CD4-positive, alpha-beta T cell treated with Interleukin-21 for 1 hour (primary cell): ENCODE data around the gene ASPSCR1.
"Not testable (repeated sequence)": the region's sequence is repeated elsewhere in the genome, so short reads cannot be mapped to it uniquely, and the experiment has no call there.

Experiments used
- DNase-seq: peaks from one replicate; pipeline ENCODE4 v3.0.0-alpha.2; 2020

Gene ASPSCR1

DNA sequence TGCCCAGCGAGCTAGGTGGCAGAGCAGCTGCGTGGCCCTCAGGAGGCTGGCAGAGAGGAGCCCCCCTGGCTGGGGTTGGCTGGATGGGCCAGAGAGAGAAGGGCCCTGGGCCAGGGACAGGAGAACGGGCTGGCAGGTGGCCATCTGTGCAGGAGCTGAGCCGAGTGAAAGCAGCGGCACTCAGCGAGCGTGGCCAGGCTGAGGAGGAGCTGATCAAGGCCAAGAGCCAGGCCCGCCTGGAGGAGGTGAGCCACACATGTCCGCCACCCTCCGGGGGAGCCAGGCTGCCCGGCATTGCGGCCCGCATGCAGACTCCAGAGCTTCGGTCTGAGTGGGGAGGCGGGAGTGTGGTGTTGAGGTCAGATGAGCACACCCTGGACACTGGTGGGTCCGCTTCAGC is 52.0 kb downstream of the ASPSCR1 start:
- no peak for DNase-seq

DNA sequence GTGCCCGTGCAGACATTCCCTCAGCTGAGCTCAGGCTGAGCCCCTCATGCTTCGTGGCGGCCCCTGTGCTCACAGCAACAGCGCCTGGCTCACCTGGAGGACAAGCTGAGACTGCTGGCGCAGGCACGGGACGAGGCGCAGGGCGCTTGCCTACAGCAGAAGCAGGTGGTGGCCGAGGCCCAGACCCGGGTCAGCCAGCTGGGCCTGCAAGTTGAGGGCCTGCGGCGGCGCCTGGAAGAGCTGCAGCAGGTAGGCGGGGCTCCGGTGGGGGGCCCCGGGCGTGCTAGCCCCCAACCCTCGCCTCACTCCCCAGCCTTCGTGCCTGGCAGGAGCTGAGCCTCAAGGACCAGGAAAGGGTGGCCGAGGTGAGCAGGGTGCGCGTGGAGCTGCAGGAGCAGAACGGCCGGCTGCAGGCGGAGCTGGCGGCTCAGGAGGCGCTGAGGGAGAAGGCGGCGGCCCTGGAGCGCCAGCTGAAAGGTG is 52.6 kb downstream of the ASPSCR1 start:
- no peak for DNase-seq

DNA sequence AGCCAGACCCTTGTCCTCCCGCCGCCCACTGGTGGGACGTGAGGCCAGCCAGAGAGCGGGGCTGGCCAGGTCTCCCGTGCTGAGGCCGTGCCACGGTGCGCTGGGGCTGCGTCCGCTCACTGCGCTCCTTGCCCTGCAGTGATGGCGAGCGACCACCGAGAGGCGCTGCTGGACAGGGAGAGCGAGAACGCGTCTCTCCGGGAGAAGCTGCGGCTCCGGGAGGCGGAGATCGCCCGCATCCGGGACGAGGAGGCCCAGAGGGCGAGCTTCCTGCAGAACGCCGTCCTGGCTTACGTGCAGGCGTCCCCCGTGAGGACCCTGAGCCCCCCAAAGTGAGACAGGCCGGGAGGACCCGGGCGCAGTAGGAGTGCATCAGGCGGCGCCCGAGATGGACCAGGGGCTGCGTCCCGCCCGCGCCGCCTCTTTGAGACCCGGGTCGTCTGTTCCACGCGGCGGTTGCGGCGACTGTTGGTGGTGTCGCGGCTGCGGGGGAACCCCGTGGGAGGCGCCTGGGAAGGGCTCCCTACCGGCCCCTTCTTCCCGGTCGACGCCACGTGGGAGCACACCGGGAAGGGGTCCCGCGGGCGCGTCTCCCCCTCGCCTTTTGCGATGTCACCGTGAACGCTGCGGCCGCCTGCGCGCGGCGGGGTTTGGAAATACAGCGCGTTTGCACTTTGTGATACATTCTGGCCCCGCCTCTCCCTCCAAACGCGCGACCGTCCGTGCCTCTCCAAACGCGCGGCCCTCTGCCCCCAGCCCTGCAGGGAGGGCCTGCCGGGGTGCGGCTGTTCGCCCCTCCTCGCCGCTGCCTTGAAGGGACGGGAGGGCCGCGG is 53.3 kb downstream of the ASPSCR1 start:
- DNase-seq, result peak; percentile 86

DNA sequence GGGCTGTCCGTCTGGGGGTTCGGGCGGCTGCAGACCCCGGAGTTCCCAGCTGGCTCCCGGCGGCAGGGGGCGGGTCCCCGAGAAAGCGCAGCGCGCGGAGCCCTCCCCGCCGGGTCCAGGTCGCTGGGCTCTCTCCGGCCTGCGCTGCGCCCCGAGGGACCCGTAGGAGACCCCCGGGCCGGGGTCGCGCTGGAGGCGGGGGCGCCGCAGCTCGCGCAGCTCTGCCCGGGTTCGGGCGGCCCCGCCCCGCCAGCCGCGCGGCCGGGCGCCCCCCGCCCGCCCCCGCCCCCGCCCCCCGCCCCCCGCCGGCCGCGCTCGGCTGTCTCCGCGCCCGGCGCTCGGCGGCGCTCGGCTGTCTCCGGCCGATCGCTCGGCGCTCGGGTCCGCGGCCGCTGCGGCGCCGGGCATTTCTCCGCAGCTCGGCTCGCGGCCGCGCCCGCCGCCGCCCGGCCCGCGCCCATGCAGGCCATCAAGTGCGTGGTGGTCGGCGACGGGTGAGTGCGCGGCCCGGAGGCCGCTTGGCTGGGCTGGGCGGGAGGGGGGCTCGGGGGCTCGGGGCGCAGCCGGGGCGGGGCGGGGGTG is 54.0 kb downstream of the ASPSCR1 start, which contains the start of gene RAC3:
Gene RAC3, plus strand, starts transcription at position 376 of the 582 bp plus-strand sequence. Its CDS starts 84 bp downstream, at position 460.
- DNase-seq, result no peak

DNA sequence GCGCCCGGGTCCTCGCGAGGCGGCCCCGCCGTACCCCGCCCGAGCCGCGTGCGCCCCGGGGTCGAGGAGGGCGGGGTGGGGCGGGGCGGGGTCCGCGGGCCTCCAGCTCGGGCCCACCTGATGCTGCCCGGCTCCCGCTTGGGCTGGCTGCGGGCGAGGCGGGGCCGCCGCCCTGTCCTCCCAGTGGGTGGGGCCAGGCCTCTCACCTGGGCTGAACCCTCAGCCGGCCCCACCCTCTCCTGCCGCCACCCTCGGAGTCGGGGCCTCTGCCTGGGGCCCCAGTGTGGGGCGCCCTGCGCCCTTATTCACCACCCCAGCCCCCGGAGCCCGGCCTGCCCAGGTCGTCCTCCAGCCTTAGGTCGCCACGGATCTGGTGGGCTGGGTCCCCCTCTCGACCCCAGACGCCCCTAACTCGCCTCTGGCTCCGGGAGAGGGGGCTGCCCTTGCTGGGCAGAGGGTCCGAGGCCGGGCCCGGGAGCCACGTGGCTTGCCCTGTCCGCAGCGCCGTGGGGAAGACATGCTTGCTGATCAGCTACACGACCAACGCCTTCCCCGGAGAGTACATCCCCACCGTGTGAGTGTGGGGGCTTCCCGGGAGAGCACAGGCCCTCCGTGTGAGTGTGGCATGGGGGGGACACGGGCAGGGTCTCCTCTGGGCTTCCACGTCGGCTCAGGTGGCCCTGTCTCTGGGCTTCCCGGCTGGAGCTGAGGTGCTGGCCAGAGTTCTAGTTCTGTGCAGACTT is 54.6 kb downstream of the ASPSCR1 start:
- peak; percentile 44 for DNase-seq

DNA sequence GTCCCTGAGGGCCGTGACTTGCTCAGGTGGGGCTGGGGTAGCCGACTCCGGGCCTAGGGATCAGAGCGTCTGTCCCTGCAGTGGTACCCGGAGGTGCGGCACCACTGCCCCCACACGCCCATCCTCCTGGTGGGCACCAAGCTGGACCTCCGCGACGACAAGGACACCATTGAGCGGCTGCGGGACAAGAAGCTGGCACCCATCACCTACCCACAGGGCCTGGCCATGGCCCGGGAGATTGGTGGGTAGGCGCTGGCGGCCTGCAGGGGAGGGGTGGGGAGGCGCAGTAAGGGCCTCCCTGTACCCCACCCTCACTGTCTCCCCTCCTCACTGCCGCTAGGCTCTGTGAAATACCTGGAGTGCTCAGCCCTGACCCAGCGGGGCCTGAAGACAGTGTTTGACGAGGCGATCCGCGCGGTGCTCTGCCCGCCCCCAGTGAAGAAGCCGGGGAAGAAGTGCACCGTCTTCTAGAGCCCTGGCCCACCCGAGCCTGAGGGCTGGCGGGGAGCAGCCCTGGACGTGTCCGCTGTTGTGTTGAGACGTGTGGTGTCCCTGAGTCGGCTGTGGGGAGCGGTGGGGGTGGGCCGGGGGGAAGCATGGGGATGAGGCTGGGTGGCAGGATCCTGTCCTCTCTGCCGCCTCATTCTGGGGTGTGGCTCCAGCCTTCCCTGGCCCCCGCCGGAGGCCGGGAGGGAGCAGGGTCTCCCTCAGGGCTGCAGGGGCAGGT is 56.1 kb downstream of the ASPSCR1 start:
- DNase-seq, result no peak

DNA sequence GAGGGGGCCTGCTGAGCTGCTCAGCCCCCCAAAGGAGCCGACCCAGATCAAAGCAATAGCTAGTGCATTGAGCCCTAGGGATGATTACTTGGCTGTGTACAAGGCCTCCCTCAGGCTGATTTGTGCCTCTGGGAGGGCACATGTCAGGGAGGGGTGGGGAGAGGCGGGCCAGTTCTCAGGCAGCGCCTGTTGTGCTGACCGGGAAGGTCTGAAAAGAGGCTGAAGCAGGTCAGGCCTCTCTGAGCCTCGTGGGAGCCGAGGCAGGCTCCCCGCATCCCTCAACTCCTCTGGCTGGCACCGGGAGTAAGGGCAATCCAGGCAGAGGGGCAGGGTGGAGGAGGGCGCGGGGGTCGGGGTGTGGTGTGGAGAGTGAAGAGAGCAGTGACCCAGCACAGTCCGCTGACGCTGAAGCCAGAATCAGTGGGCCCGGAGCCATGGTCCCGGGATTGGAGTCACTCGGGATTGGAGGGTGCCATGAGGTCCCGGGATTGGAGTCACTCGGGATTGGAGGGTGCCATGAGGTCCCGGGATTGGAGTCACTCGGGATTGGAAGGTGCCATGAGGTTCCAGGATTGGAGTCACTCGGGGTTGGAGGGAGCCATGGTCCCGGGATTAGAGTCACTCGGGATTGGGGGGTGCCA is 57.1 kb downstream of the ASPSCR1 start:
- DNase-seq, result no peak

DNA sequence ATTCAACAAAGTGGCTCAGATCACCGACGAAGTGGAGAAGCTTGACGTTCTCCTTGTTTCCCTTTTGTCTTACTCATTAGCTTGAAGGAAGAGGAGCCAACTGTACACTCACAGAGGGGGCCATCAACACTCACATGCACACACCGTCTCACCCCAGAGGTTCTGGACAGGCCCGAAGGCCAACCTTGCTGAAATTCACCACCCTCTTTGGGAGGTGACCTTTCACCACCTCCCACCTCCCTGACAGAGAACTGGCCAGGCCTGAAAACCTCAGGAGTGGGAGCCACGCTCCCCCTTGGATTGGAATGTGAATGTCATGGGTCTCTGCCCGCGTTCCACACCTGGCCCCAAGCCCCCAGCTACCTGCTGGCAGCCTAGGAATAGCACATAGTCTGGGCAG is 58.1 kb downstream of the ASPSCR1 start:
- DNase-seq, result no peak

DNA sequence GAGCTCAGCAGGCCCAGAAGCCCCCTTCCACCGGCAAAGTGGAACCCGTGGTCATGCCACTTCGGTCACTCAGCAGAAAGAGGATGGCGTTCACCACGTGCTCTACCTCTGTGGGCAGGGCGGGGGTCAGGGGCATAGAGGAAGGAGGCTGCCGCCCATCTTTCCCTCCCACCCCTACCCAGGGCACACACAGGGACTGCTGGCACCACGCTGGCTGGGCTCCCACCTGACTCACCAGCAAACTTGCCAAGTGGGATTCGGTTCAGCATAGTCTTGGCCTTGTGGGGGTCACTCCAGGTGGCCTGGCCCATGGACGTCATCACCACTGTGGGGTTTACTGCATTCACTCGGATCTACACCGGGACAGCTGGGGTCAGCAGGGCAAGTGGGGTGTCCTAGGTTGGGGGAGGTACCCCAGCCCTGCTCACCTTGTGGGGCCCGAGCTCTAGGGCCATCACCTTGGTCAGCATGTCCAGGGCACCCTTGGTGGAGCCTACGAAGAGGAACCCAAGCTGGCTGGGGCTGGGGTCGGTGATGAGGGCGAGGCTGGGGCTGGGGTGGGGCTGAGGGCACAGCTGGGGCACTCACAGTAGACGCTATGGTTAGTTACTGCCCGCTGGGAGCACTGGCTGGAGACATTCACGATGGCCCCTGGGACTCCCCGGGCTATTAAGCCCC is 58.7 kb downstream of the ASPSCR1 start:
- no peak for DNase-seq

DNA sequence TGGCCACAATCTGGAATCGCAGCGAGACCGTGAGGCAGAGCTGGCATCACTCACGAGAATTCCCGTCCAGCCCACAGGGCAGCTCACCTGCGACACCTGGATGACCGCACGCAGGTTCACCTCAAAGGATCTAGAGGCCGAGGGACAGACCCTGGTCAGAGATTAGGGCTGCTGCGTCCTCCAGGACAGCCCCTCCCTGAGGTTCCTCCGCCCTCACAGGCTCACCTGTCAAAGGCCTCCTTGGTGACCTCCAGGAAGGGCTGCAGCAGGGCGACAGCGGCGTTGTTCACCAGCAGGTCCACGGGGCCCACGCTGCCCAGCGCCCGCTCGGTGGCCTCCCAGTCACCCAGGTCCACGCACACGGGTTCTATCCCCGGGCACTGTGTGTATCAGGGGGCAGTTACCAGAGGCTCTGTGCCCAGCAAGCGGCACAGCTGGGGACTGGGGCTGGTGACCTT is 59.2 kb downstream of the ASPSCR1 start:
- no peak for DNase-seq

DNA sequence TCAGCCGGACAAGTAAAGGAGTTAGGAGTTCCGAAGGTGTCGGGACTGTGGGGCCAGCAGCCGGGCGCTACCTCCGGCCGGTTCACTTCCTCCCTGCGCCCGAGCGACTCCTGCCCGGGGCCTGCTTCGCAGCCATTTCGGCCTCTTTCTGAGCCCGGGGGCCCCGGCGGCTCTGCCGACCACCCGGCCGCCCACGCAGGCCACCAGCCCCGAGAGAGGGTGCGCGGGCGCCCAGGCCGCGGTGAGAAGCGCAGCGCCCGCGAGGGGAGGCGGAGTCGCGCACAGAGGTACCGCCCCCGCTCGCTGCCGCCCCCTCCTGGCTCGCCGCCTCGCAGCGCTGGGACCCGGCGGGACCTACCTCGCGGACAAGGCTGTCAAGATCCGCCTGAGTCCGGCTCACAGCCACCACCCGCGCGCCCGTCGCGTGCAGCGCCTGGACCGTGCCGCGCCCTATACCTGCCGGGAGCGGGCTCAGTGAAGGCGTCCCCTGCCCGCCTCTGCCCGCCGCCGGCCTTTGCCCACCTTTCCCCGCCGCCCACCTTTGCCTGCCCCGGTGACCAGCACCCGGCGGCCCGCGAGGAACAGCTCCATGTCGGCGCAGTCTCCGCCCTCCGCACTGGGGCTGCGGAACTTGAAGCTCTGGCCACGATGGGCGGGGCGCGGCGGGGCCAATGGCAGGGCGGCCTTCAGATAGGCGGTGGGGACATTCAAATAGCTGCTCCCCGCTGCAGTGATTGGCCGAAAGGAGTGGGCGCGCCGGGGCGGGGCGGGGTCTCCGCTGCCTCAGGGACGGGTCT is 59.9 kb downstream of the ASPSCR1 start, which contains the start of gene DCXR:
Gene DCXR, minus strand, starts transcription at position 606 of the 797 bp plus-strand sequence. Its CDS starts 15 bp downstream, at position 591.
- peak; percentile 96 for DNase-seq

DNA sequence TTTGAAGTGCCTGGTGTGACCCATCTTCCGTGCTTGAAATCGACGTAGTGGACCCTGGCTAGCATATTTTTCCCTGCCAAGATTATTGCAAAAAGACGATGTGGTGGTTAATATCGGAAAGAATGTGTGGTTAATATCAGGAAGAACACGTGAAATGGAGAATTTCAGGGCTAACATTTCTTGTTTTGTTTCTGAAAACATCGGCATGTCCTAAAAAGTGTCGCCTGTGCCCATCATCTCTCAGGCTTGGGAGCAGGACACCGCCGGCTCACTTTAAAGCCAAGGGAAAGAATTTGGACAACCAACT is 60.4 kb downstream of the ASPSCR1 start:
- DNase-seq, result no peak

DNA sequence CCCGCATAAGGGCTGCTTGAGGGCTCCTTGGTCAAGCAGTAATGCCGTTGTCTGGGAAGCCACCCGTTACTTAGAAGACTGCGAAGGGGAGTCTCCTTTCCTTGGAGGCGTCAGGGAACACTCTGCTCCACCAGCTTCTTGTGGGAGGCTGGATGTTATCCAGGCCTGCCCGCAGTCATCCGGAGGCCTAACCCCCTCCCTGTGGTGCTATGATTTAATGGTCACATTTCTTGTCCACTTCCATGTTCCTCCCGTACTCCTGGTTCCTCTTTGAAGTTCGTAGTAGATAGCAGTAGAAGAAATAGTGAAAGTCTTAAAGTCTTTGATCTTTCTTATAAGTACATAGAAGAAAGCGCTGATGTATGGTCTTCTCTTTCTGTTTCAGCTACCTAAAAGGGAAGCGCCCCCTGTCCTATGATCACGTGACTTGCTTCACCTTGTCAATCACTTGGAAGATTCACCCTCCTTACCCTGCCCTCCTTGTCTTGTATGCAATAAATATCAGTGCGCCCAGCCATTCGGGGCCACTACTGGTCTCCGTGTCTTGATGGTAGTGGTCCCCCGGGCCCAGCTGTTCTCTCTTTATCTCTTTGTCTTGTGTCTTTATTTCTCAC is 61.5 kb downstream of the ASPSCR1 start:
- not testable (repeated sequence) for DNase-seq

DNA sequence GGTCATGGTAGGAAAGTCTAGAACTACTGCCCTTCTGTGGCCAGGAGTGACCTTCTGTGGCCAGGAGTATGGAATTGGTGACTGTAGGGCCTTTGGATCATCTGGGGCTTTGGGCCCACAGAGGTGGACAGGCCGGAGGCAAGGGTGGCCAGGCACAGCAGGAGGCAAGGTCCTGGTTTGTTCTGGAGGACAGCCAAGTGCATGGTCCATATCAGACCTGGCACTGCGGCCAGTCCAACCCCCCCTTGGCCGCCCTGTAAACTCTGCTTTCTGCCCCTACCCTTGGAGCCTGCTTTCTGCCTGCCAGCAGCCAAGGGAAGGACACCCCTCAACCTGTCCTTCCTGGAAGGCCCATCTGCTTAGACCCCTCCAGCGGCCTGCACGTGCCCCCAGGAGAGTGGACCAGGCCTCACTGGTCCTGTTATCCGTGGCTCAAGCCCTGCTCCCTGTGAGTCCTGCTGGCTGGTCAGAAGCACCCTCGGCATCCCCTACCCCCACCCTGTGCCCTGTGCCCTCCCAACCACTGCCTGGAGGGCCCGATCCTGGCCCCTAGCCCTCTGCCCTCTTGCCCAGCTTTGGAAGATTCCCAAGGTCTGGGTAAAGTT is 62.4 kb downstream of the ASPSCR1 start:
- no peak for DNase-seq

DNA sequence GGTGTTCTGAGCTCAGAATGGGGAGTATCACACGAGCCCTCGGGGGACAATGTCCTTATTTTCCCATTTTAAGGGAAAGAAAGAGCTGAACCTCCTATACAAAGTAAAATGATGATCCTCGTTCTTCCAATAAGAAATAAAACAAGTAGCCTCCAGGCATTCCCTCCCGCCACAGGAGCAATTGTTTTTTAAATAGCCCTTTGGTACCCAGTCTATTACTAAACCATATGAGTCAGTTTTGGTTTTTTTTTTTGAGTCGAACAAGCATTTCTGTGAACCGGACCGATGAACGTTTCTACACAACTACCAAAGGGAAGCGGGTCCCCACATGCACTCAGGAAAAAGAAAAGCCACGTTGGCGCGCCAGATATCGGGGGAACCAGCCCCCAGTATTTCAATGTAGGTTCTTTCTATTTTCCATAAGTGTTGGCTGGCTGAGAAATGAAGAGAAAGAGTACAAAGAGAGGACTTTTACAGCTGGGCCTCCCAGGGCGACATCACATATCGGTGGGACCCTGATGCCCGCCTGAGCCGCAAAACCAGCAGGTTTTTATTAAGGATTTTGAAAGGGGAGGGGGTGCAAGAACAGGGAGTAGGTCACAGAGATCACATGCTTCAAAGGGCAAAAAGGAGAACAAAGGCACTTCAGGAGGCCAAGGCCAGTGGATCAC is 63.9 kb downstream of the ASPSCR1 start:
- DNase-seq, result no peak

DNA sequence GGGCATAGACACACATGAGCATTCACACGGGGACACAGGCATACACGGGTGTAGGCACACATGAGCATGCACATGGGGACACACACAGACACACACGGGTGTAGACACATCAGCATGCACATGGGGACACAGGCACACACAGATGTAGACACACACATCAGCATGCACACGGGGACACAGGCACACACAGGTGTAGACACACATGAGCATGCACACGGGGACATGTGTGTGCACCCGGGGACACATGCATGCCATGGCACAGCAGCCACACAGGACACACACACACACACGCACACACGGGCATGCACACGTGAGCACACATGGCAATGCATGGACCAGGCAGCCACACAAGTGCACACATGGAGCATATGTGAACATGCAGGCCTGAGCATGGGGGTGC is 65.2 kb downstream of the ASPSCR1 start:
- DNase-seq, result no peak

DNA sequence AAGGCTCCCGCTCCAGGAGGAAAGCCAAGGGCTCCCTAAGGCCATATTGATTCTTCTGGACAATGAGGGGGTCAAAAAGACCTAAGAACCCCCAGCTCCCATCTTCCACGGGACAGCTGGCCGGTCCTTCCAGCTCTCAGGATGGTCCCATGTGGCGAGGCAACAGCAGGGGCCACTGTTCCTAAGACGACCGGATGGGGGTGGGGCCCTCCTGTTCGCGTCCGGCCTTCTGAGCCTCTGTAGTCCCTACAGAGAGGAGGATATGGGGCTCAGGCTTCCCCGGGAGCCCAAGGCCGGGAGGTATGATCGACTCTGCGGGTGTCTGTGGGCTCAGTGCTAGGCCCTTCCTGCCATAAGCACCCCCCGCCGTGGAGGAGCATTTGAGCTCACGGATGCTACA is 66.1 kb downstream of the ASPSCR1 start:
- no peak for DNase-seq

DNA sequence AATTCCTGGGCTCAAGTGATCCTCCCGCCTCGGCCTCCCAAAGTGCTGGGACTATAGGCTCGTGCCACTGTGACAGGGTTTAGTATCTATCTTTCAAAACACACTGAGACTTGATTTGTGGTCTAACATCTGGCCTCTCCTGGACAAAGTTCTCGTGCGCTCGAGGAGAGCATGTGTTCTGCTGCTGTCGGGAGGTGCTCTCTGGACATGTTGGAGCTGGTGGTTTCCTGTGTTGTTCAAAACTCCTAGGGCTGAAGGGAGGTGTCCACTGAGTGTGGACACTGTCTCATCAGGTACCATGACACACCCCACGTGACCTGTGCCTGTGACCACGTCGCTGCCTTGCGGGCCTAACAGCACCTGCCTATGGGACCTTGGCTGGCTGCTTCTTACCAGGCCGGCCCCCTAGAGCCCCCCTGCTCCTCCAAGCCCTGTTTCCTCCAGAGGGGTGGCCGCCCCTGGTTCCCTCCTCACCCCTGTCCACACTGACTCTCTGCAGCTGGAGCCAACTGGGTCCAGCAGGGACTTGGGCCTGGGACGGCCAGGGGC is 68.6 kb downstream of the ASPSCR1 start:
- DNase-seq, result no peak

DNA sequence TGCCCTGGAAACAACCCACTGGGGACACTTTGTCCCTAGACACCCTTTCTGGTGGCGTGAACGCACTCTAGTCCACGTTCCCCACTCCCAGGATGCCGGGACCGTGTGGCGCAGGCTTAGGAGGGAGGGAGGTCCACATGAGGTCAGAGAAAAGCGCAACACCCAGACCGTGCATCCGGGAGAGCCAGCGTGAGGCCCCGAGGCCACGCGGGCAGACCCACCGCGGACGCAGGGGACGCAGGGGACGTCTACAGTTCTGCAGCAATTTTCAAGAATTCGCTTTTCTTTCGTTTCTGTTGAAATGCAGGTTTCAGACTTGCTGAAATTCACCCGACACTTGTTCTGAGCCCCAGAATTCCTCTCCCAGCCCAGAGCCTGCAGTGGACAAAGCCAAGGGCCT is 69.5 kb downstream of the ASPSCR1 start:
- no peak for DNase-seq
